KBM-7 (cell line): ENCODE results near the gene SIK3.

ENCODE experiments used
- DNase-seq: peaks from one replicate; pipeline ENCODE4 v3.0.0-alpha.2; 2015
- in situ Hi-C: fragments of 300-500 bp; cut with MboI; formaldehyde crosslinking; loops from 2 replicates; pipeline ENCODE4 v1.14.3; 2020; ENCODE audit warnings: low sequenced_read_pairs, low pct_unique_long_range_greater_than_20kb, mixed read lengths

Gene SIK3

GRCh38 chr11:116892374-116892773 is 205.9 kb downstream of the SIK3 start:
- in situ Hi-C loops: loop anchor here (25.0 kb wide), 1 partner anchor 195 kb away; the partner anchor contains the start of gene SIK3

GRCh38 chr11:116891746-116892145 is 206.5 kb downstream of the SIK3 start:
- in situ Hi-C loops: loop anchor here (25.0 kb wide), 1 partner anchor 196 kb away; the partner anchor contains the start of gene SIK3
- DNase-seq: no peak

More at GRCh38 chr11:116892374-116892773, 205.9 kb downstream of the SIK3 start:
- DNase-seq: no peak

- in situ Hi-C loops: loop anchor here (25.0 kb wide), 1 partner anchor 197 kb away; the partner anchor contains the start of gene SIK3
- DNase-seq: no peak
Observed at GRCh38 chr11:116890607-116891006, 207.6 kb downstream of the SIK3 start.

GRCh38 chr11:116890193-116890592 is 208.0 kb downstream of the SIK3 start:
- in situ Hi-C loops: loop anchor here (25.0 kb wide), 1 partner anchor 197 kb away; the partner anchor contains the start of gene SIK3

GRCh38 chr11:116888884-116889549 is 209.2 kb downstream of the SIK3 start:
- in situ Hi-C loops: loop anchor here (25.0 kb wide), 1 partner anchor 198 kb away; the partner anchor contains the start of gene SIK3
- DNase-seq: no peak

More at GRCh38 chr11:116890193-116890592, 208.0 kb downstream of the SIK3 start:
- DNase-seq: no peak

GRCh38 chr11:116888024-116888423 is 210.2 kb downstream of the SIK3 start:
- DNase-seq: no peak
- in situ Hi-C loops: loop anchor here (25.0 kb wide), 1 partner anchor 199 kb away; the partner anchor contains the start of gene SIK3

- DNase-seq: no peak
- in situ Hi-C loops: loop anchor here (25.0 kb wide), 1 partner anchor 201 kb away; the partner anchor contains the start of gene SIK3
Observed at GRCh38 chr11:116885951-116886655, 212.1 kb downstream of the SIK3 start.

- in situ Hi-C loops: loop anchor here (25.0 kb wide), 1 partner anchor 205 kb away; the partner anchor contains the start of gene SIK3
- DNase-seq: no peak
Observed at GRCh38 chr11:116882386-116882785, 215.8 kb downstream of the SIK3 start.

- DNase-seq: no peak
- in situ Hi-C loops: loop anchor here (25.0 kb wide), 1 partner anchor 206 kb away; the partner anchor contains the start of gene SIK3
Observed at GRCh38 chr11:116881143-116881542, 217.1 kb downstream of the SIK3 start.

GRCh38 chr11:116879800-116880625 is 218.2 kb downstream of the SIK3 start:
- peak; percentile 77 for DNase-seq
- in situ Hi-C loops: loop anchor here (25.0 kb wide), 1 partner anchor 207 kb away; the partner anchor contains the start of gene SIK3

- in situ Hi-C loops: loop anchor here (25.0 kb wide), 1 partner anchor 211 kb away; the partner anchor contains the start of gene SIK3
- DNase-seq: no peak
Observed at GRCh38 chr11:116876656-116877055, 221.6 kb downstream of the SIK3 start.

- in situ Hi-C loops: loop anchor here (25.0 kb wide), 1 partner anchor 212 kb away; the partner anchor contains the start of gene SIK3
- DNase-seq: no peak
Observed at GRCh38 chr11:116875194-116875593, 223.0 kb downstream of the SIK3 start.

- in situ Hi-C loops: no loop called here
- DNase-seq: no peak
Observed at GRCh38 chr11:116874251-116874650, 224.0 kb downstream of the SIK3 start.

GRCh38 chr11:116873381-116873780 is 224.8 kb downstream of the SIK3 start:
- in situ Hi-C loops: no loop called here
- no peak for DNase-seq

- in situ Hi-C loops: no loop called here
- no peak for DNase-seq
Observed at GRCh38 chr11:116871248-116871647, 227.0 kb downstream of the SIK3 start.

GRCh38 chr11:116870054-116870453 is 228.2 kb downstream of the SIK3 start:
- in situ Hi-C loops: no loop called here

GRCh38 chr11:116869610-116870009 is 228.6 kb downstream of the SIK3 start:
- in situ Hi-C loops: no loop called here
- DNase-seq: no peak

More at GRCh38 chr11:116870054-116870453, 228.2 kb downstream of the SIK3 start:
- peak; percentile 69 for DNase-seq

- in situ Hi-C loops: no loop called here
- no peak for DNase-seq
Observed at GRCh38 chr11:116868066-116868465, 230.2 kb downstream of the SIK3 start.

GRCh38 chr11:116867619-116868018 is 230.6 kb downstream of the SIK3 start:
- no peak for DNase-seq
- in situ Hi-C loops: no loop called here
